Stimulated activated CD8-positive, alpha-beta memory T cell treated with anti-CD3 and anti-CD28 coated beads, Interleukin-2, amount 100 ng/mL, for 48 hours (primary cell): ENCODE results near the gene GFRA1.

ENCODE experiments used
- DNase-seq, 2 donors: peaks; one replicate each; pipeline ENCODE4 v3.0.0-alpha.2; 2020; ENCODE audit warnings: low read depth in 2 of 2

Gene GFRA1

DNA sequence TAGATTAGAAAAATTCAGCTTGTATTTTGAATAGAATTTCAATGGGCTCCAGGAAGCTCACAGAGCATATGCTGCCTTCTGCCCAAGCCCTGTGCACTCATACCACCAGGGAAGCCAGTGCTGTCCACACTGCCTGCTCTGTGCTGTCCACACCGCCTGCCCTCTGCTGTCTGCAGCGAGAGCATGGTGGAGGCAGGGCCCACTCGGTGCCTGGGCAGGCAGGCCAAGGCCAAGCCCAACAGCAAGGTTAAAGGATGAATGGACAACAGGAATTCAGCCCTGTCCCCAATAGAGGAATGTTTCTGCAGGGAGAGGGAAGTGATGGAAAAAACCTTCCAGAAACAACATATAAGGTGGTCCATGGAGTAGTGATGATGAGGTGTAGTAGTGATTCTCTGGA is 146.8 kb downstream of the GFRA1 start:
- no peak for DNase-seq

DNA sequence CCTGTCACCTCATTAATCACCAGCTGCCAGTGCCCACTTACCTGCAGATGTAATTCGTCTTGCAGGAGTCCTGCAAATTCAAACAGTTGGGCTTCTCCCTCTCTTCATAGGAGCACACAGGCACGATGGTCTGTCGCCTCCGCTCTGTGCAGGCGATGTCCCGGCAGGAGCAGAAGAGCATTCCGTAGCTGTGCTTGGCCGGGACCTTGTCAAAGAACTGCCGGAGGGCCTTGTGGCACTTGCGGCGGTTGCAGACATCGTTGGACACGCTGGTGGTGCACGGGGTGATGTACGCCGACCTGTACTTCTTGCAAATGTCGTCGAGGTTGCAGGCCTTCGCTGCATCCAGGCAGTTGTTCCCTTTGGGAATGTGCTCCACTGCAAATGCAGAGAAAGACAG is 147.8 kb downstream of the GFRA1 start:
- DNase-seq: no peak

DNA sequence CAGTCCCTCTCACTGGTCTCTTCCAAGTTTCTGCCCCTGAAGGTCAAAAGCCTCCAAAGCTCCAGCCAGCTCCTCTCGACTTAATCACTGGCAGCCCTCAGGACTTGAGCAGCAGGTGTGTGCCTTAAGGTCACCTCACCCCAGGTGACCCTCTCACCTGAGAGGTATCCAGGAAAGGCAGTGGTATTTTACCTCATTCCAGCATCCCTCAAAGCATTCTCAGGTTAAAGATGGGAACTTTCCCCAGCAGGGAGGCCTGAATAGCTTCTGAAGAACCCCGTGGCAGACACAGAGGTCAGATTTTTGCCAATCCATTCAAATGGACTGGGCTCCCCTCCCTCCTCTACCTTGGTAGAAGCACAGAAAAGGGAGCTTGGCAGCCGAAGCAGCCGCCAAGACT is 148.2 kb downstream of the GFRA1 start:
- DNase-seq: no peak

DNA sequence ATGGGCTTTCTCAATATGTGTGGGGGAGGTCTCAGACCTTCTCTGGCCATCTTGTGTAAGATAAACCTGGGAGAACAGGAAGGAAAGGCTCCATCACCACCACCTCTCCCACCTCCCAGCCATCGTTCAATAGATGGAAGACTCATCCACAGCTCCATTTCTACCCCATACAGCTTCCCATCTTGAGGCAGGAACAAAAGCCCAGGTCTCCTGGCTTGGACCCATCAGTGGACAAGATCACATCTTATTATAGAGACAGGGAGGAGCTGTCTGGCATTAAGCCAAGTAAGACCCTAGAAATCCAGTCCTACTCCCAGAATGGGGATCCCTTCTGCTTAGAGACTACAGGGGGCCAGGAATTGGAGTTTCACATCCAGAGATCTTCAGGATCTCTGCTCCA is 150.3 kb downstream of the GFRA1 start:
- DNase-seq: no peak

DNA sequence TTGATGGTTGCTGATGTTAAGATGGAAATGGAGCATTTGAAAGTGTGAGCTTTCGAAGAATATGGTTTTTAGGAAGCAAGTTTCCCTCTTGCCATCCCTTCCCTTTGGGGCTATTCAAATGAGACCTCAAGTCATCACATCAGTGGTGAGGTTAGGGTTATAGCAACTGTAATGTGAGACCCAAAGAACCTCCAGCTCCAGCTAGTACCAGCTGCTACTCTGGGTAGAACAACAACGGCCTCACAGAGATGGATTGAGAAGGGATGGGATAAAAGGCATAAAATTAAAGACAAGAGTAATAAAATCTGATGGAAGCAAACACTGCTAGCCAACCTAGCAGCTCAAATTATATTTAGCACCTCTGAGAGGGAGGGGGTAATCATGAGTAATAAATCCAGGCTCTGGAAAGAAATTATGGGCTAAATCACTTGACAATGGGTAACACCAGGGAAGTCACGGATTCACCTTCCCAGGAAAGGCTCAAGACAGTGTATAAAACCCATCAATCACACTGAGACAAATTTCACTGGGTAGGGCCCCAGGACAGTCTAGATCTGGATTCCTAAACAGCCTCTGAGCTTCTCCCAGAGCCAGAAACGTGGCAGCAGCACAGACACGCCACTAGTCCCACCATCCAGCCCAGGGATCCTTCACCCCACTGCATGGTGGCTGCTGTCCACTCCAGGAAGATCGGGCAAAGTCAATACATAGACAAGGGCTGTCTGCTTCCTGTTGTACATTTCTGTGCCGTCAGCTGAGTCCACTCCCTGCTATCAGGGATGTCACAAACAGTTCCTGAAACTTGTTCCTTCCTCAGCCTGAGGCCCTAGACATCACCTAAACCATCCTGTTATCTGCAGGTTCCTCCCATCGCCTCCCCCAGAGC is 151.1 kb downstream of the GFRA1 start:
- DNase-seq: no peak

DNA sequence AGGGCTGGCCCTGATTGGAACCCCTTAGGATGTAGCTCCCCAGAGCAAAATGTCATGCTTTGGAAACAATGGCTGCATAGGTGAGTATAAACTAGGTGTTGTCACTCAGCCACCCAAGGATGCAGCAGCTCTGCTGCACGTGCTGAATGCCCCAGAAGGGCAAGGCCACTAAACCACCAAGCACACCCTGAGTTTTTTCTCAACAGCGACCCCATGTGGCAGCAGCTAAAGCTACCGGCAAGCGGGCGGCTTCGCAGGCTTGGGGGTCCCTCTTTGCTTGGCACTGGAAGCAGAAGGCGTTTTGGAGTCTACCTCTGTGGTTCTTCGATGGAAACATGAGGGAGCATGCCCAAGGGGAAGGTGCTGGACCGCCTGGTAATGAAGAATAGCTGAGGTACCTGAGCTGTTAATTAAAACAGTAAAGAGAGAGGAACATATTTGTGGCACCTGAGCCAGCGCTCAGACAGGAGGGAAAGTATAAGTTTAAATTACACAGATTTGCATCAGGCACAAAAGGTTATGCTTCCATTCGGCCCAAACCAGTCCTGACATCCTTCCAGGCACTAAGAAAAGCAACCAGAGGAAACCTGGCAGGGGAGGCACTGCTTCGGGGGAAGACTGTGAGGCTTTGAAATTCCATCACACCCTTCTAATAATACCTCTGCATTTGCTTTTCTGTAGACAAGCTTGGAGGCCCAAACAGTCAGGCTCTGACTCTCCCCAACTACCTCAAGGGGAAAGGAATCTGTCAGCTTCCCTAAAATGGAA is 152.1 kb downstream of the GFRA1 start:
- no peak for DNase-seq

DNA sequence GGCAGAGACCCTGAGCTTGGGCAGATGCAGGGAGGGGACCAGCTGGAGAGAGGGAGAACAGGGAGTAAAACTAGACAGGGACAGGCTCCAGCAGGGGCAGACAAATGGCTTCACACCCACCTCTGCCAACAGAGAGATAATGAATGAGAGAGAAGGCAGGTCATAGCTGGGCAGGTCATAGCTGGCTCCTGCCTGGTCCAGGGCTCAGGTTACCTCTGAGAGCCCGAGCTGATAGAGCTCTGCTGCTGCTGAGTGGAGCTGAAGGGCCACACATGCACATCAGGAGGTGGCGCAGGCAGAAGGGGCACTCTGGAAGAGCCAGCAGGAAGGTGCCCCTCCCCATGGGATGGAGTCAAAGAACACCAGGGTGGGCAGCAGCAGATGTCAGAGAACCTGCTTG is 154.2 kb downstream of the GFRA1 start:
- DNase-seq: no peak

DNA sequence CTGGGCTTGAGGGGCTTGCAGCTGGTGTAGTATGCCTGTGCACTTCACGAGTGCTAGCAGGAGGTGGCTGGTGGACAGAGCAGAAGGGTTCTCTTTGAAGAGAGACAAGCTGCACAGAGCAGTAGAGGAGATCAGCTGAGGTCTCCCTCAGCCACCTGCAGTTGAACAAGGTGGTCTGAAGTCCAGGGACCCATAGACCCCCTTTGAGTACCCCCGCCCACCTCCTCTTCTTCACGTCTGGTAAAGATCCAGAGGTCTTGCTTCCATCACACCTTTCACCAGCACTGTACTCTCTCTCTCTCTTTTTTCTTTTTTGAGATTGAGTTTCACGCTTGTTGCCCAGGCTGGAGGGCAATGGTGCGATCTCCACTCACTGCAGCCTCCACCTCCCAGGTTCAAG is 157.2 kb downstream of the GFRA1 start:
- DNase-seq: no peak

DNA sequence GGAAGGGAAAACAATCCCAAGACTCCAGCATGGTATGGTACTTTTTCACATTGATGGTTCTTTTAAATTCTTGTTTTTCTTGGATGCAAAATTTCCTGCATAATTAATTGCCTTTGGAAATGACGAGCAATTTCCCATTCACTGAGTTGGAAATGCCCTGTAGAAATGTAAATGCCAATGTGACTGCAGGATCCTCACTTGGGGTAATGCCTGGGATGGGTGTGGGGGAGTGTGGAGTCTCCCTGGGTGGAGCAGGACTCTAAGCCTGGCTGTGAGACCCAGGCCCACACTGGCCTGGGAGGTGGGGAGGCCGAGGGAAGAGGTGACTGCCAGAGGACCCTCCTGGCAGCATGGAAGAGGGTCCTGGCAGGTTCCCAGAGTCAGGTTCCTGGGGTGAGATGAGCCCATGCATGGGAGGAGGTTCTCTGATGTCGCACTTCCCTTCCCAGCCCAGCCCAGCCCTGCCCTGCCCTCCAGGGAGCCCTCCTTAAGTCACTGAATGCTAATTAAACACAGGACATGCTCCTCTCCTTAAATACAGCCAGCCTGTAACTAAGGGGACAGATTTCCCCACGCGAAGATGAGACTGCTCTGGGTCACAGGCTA is 157.9 kb downstream of the GFRA1 start:
- no peak for DNase-seq

DNA sequence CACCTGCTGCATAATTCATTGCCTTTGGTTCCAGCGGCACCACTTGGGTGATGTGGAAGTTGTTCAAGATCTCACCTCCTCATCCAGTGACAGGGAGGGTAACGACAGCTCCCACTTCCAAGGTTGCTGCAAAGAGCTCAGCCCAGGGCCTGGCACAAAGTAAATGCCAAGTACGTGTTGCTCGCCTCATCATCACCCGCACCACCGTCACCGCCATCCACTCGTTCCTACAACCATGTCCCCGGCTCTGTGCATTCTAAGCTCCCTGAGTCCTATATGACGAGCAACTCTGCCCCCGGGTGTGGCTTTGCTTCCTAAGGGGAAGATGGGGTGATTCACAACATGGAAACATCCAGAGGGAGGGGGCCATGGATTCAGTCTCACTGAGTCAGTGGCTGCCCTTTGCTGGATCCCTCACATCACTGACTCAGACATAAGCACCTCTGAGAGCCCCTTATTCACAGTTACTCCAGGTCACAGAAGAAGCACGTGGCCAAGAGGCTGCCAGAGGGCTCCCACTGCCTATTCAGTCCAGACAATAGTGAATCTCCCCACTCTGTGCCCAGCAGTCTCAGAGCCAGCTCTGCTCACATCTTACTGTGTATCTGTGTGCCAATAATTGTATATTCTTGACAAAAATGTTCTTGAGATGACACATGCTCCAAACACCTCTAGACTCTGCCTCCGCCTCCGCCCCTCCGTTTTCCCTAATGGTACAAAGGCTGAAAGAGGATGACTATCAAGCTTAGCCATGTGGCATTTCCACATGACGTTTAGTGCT is 159.1 kb downstream of the GFRA1 start:
- DNase-seq: no peak

DNA sequence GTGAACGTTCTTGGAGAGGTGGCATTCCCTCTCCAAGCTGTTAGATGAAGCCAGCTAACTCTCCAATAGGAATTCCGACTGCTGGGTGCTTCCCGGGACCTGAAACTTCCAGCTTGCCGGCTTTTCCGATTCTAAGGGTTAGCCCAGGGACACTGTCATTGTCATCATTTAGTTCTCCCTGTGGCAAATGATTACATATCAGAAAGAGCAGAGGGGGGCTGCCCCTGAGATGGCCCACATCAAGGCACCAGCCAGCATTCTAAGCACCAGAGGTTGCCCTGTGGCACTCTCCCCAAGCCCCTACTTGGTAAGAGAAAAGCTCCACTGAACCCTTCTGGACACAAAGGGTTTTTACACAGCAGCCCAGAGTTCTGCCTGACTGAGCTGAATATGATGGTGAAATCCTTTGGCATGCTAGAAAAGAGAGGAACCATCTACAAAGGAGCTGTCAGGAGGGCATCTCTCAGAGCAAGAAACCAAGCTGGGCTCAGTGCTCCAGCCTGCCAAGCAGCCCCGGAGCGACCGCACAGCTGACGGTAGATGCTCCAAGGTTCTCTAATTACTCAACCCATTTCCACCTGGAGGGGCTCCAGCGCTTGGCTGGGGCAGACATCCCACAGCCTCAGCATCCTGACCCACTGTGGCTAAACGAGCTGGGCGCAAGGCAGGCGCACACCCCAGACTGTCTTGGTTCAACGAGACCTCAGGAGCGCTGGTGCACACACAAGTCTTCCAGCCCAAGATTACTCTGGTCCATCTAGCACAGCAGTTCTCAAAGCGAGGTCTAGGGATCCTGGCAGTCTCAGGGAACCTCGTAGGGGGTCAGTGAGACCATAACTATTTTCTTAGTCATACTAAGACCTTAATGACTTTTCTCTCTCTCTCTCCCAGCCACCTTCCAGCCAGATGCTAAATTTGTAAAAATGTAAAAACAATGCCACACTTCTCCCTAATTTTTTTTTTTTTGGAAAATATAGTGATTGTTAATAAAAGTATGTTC is 160.5 kb downstream of the GFRA1 start:
- no peak for DNase-seq

DNA sequence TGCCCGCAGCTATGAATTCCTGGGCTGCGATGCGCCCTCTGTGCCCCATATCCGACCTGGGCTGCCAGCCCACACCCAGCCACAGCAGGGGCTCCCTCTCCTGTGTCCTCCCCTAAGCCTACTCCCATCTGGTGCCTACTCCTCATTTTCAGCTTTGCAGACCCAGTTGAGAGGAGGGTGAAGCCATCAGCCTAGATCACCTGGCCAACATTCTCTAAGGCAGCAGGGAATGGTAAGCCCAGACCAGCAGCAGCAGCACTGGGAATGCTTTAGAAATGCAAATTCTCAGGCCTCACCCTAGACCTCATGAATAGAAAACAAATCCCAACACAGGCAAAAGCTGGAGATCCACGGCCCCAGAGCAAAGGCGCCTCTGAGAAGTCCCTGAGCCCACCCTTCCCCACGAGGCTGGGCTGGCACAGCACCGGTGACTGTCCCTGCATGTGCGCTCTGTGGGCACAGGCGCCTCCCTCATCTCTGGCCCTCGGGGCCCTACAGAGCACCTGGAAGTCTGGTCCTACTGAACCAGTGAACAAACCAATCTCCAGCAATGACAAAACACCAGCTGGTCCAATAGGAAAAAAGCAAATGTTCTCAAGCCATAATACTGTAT is 161.4 kb downstream of the GFRA1 start:
- no peak for DNase-seq

DNA sequence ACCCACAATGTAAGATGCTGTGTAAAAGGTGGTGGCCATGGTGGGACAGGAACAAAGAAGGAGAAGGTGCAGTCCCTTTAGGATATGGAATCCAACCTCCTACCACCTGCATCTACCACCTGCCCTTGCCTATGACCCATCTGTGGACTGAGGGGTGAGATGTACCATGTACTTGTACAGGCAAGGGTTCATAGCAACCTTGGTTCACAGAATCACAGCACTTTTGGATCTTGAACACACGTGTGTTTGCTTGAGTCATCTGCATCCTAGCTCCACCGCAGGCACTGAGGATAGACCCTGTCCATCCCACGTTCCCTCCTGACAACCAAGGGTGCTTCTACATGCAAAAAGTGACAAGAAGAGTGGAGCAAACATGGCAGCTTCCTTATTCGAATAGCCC is 162.3 kb downstream of the GFRA1 start:
- DNase-seq: no peak

DNA sequence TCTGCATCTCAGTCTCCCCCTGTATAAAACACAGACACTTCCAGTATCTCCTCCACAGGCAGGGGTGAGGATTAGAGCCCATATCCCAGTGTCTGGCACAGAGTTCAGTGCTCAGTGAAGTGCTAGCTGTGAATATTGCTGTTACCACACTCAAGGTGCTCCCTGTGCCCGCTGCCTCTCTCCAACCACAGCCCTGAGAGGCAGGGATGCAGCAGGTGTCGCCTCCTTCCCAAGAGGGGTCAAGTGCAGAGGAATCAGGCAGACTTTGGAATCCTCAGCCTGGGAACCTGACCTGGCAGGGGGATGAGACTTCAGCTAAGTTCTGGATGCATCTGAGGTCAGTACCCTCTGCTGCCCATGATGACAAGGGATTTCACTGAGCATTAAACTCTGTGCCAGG is 163.1 kb downstream of the GFRA1 start:
- no peak for DNase-seq

DNA sequence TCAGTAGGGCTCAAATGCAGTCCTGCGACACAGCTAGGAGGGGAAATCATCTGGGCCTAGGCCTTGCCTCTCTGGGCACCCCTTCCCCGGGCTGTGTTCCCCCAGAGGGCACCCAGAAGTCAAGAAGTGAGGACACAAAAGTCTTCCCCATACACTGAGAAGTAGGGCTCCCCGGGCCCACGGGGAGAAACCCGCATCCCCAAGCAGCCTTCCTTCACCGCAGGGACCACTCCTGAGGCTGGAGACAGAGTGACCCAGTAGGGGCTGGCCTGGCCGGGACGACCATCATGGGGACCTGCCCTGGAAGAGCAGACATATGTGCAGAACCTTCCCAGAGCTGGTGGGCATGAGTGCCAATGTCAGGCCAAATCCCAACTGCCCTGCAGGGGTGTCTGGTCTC is 163.5 kb downstream of the GFRA1 start:
- no peak for DNase-seq

DNA sequence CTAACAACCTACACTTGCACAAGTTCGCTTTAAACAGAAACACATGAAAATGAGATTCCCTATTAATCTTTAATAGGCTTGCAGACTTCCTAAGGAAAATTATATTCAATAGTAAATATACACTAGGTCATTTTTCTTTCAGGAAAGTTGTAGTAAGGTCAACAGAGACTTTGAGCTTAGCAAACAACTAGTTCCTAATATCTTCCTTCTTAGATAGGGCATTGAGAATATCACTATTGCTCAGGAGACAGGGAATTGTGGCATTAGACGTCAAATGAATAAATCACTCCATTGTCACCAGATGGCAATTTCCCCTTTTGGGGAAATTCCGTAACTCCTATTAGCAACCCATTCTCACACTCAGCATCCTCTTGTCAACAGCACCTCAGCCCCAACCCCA is 164.9 kb downstream of the GFRA1 start:
- DNase-seq: no peak

DNA sequence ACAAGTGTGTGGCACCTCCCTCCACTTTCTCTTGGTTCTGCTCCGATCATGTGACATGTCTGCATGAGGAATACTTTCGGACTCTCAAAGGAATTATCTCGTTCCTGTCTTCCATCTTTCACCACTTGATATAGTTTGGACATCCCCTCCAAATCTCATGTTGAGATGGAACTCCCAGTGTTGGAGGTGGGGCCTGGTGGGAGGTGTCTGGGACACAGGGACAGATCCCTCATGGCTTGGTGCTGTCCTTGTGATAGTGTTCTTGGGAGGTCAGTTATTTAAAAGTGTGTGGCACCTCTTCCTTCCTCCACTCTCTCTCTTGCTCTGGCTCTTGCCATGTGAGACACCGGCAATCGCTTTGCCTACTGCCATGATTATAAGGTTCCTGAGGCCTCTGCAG is 166.4 kb downstream of the GFRA1 start:
- DNase-seq: no peak

DNA sequence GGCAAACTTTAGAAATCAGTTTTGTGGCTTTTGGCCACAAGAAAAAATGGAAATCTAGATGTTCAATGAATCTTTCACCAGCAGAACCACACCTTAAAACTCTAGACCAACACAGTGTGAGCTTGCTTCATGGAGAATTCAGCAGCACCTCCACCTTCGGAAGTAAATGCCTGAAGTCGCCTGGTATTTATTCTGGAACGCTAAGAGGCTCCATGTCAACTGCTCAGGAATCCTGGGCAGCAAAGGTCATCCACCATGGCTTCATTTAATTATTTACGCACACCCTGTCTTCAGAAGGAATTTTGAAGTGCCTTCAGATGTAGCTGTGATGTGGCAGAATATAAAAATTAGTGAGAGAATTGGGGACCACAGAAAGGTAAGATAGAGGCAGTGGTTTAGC is 167.7 kb downstream of the GFRA1 start:
- DNase-seq: no peak

DNA sequence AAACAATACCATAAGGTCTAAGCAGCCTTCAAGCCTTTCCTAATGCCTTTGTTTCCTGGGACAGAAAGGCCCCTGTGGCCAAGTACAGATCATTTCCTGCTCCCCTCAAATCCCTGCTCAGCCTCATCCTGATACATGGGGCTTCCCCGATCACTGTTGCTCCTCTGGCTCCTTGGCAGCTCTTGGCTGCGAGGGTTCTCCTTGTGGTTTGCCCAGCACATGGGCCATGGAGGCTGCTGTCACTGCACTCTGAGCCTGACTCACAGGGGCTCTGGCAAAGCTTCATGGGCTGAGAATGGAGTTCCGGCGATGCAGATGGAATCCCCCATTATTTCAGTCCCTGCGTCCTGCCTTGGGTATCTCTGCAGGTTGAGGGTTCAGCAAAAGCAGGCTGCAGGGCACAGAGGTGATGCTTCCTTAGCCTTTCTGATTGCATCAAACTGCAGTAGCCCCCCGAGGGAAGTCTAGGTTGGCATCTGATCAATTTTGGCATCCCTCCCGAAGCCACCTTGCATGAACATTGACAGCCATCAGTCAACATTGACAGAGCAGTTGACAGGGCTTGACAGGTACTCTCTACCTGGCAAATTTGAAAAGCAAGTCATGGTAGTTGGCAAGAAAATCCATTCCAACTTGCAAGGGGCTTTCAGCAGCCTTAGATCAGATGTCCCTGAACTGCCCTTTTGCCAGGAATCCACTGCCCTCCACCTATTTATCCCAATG is 168.6 kb downstream of the GFRA1 start:
- DNase-seq: no peak

DNA sequence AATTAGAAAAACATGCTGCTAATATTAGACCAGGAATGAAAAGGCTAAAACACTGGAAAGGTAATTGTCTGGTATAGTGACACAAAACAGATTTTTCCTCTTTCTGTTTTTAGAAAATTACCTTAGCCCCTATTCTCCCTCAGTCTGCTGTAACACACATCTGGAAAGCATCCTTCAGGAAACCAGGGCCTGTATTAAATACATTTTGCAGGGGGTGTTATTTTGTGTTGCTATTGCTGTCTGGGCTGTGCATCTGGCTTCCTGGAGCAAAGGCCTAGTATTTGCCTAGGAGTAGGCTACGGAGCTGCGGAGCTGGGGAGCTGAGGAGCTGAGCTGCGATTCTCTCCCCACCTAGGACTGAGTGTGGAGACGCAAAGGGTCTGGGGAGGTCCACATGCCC is 169.3 kb downstream of the GFRA1 start:
- no peak for DNase-seq
